HCT116 (cell line): ENCODE measurements around the gene CTTNBP2. TPM values are rescaled to one million over a fixed set of nuclear protein-coding genes. Genes with fewer than 3 reads are reported as not detected.

Experiments used
- ATAC-seq: fragments of 200-7000 bp; cut with Tn5 transposase; 2 replicates; pipeline ENCODE4 v1.9.1; 2020; ENCODE audit warnings: mild to moderate bottlenecking, moderate library complexity
- BruUV-seq: library from RNA; stranded (reverse); fragments of 400-500 nt; replicated peaks from 2 replicates; lab custom pipeline; 2021; lab: Mats Ljungman, UMichigan
- CTCF ChIA-PET: fragments of 300-600 bp; sonication (Branson Sonifier 250); formaldehyde crosslinking; loops from one replicate; lab custom pipeline; 2021; ENCODE audit warnings: antibody characterized with exemption; lab: Charles Lee
- POLR2A ChIA-PET: fragments of 300-600, 350-600 bp; sonication (Branson Sonifier 250); formaldehyde crosslinking; loops from one replicate; lab custom pipeline; 2021; ENCODE audit warnings: antibody characterized with exemption; lab: Charles Lee
- RAD21 ChIA-PET, 2 experiments: fragments of 300-600 bp; sonication (Branson Sonifier 250); formaldehyde crosslinking; loops; one replicate each; lab custom pipeline; 2023; ENCODE audit warnings: low total read pairs in 2 of 2; ENCODE audit not compliant: uncharacterized antibody in 2 of 2, unreplicated experiment in 2 of 2, low non-redundant PET in 1 of 2; lab: Charles Lee
- DNase-seq: peaks from one replicate; pipeline ENCODE4 v3.0.0-alpha.2; 2010; ENCODE audit warnings: low read depth, low spot score
- H2AFZ ChIP-seq: fragments of 200-600 bp; shearing (Covaris generic), sonication (generic); 2 replicates; pipeline ENCODE4 v1.6.1; 2017; ENCODE audit warnings: low read depth, mixed run types, mixed read lengths, antibody characterized with exemption, low read length; ENCODE audit not compliant: poor library complexity, severe bottlenecking
- H3K27ac ChIP-seq: 2 replicates; pipeline ENCODE4 v1.5.1; 2012; ENCODE audit warnings: low read depth, low read length
- H3K27me3 ChIP-seq: fragments of 200-600 bp; sonication (generic); 2 replicates; pipeline ENCODE4 v1.6.1; 2016; ENCODE audit warnings: mixed run types, low read length, mixed read lengths; ENCODE audit not compliant: insufficient read depth
- H3K36me3 ChIP-seq, 2 experiments: fragments of 200-500 bp in 1 of 2; fragments of 200-600 bp in 1 of 2; sonication (Bioruptor generic) in 1 of 2; sonication (generic) in 1 of 2; 2 replicates each; pipeline versions ENCODE4 v1.5.1 to v1.6.1; 2014 to 2016; ENCODE audit warnings: low read length in 2 of 2, inconsistent platforms in 1 of 2, mixed read lengths in 1 of 2, mixed run types in 1 of 2; ENCODE audit not compliant: insufficient read depth in 2 of 2, control insufficient read depth in 1 of 2
- H3K4me1 ChIP-seq, 2 experiments: fragments of 200-600 bp in 1 of 2; sonication (generic) in 1 of 2; 2 replicates each; pipeline versions ENCODE4 v1.5.1 to v1.6.1; 2012 to 2017; ENCODE audit warnings: low read length in 2 of 2, inconsistent platforms in 1 of 2, mild to moderate bottlenecking in 1 of 2, mixed read lengths in 1 of 2, mixed run types in 1 of 2, moderate library complexity in 1 of 2; ENCODE audit not compliant: insufficient read depth in 2 of 2, control insufficient read depth in 1 of 2
- H3K4me2 ChIP-seq: fragments of 200-600 bp; sonication (generic); 2 replicates; pipeline ENCODE4 v1.6.1; 2017; ENCODE audit warnings: mixed run types, low read length, mixed read lengths
- H3K4me3 ChIP-seq, 2 experiments: fragments of 200-600 bp in 1 of 2; sonication (generic) in 1 of 2; replicated peaks in 1 of 2; 2 replicates each; pipeline ENCODE4 v1.5.1; 2011 to 2016; ENCODE audit warnings: low read length in 2 of 2, control low read depth in 1 of 2, low read depth in 1 of 2, mild to moderate bottlenecking in 1 of 2, mixed read lengths in 1 of 2, mixed run types in 1 of 2
- H3K79me2 ChIP-seq: fragments of 200-600 bp; sonication (generic); 2 replicates; pipeline ENCODE4 v1.6.1; 2017; ENCODE audit warnings: mild to moderate bottlenecking, mixed run types, low read length, moderate library complexity, mixed read lengths; ENCODE audit not compliant: insufficient read depth
- H3K9ac ChIP-seq: fragments of 200-600 bp; sonication (generic); 2 replicates; pipeline ENCODE4 v1.6.1; 2016; ENCODE audit warnings: low read length, mixed read lengths
- H3K9me2 ChIP-seq: fragments of 200-600 bp; sonication (generic), shearing (Covaris generic); 2 replicates; pipeline ENCODE4 v1.6.1; 2017; ENCODE audit warnings: mixed run types, mild to moderate bottlenecking, moderate library complexity; ENCODE audit not compliant: insufficient read depth
- H3K9me3 ChIP-seq, 2 experiments: fragments of 200-500 bp in 1 of 2; fragments of 200-600 bp in 1 of 2; sonication (Bioruptor generic) in 1 of 2; sonication (generic) in 1 of 2; 2 replicates each; pipeline ENCODE4 v1.6.1; 2014 to 2017; ENCODE audit warnings: low read length in 2 of 2, mixed read lengths in 2 of 2, inconsistent platforms in 1 of 2, low read depth in 1 of 2, mild to moderate bottlenecking in 1 of 2, mixed run types in 1 of 2, moderate library complexity in 1 of 2; ENCODE audit not compliant: control insufficient read depth in 1 of 2, insufficient read depth in 1 of 2
- H4K20me1 ChIP-seq: fragments of 200-600 bp; sonication (generic), shearing (Covaris generic); 2 replicates; pipeline ENCODE4 v1.6.1; 2017; ENCODE audit warnings: mixed run types, mild to moderate bottlenecking, moderate library complexity; ENCODE audit not compliant: insufficient read depth
- CBX3 ChIP-seq: IDR thresholded peaks from 2 replicates; pipeline ENCODE4 v1.6.1; 2012; ENCODE audit warnings: low read depth
- CEBPB ChIP-seq: IDR thresholded peaks from 2 replicates; pipeline ENCODE4 v1.6.1; 2012; ENCODE audit warnings: low read depth
- EGR1 ChIP-seq: IDR thresholded peaks from 2 replicates; pipeline ENCODE4 v1.6.1; 2012; ENCODE audit warnings: low read depth
- ELF1 ChIP-seq: IDR thresholded peaks from 2 replicates; pipeline ENCODE4 v1.6.1; 2012; ENCODE audit warnings: low read depth, borderline replicate concordance
- EZH2 ChIP-seq: fragments of 200-600 bp; sonication (generic); IDR thresholded peaks from 2 replicates; pipeline ENCODE4 v1.6.1; 2017; ENCODE audit warnings: antibody characterized with exemption, mixed run types
- EZH2phosphoT487 ChIP-seq: fragments of 200-600 bp; IDR thresholded peaks from 2 replicates; pipeline ENCODE4 v1.6.1; 2018; ENCODE audit warnings: antibody characterized with exemption, borderline replicate concordance
- FOSL1 ChIP-seq: IDR thresholded peaks from 2 replicates; pipeline ENCODE4 v1.6.1; 2012; ENCODE audit warnings: low read depth
- JUND ChIP-seq: IDR thresholded peaks from 2 replicates; pipeline ENCODE4 v1.6.1; 2012
- POLR2A ChIP-seq: IDR thresholded peaks from 2 replicates; pipeline ENCODE4 v1.7.0; 2011; ENCODE audit warnings: borderline replicate concordance; ENCODE audit not compliant: insufficient read depth, insufficient read length; ENCODE audit errors: extremely low read depth
- POLR2AphosphoS5 ChIP-seq: IDR thresholded peaks from 2 replicates; pipeline ENCODE4 v1.6.1; 2011; ENCODE audit warnings: mild to moderate bottlenecking, low read depth, low read length, moderate library complexity
- SRF ChIP-seq: IDR thresholded peaks from 2 replicates; pipeline ENCODE4 v1.6.1; 2012; ENCODE audit warnings: low read depth
- TCF7L2 ChIP-seq: IDR thresholded peaks from 2 replicates; pipeline ENCODE4 v1.7.0; 2011; ENCODE audit warnings: borderline replicate concordance, inconsistent platforms; ENCODE audit not compliant: insufficient read depth, insufficient read length; ENCODE audit errors: extremely low read depth
- YY1 ChIP-seq: IDR thresholded peaks from 2 replicates; pipeline ENCODE4 v1.6.1; 2011; ENCODE audit warnings: low read length, low read depth, moderate library complexity, mild to moderate bottlenecking; ENCODE audit not compliant: insufficient replicate concordance; ENCODE audit errors: extremely low read depth
- ZFX ChIP-seq: fragments of 450-650 bp; IDR thresholded peaks from 2 replicates; pipeline ENCODE4 v1.6.1; 2017
- ZNF274 ChIP-seq: fragments of 200-500 bp; sonication (Bioruptor generic); IDR thresholded peaks from 2 replicates; pipeline ENCODE4 v1.6.1; 2014; ENCODE audit warnings: mild to moderate bottlenecking, low read depth, low read length, inconsistent platforms
- intact Hi-C: fragments of 100-400 bp; cut with micrococcal nuclease; formaldehyde crosslinking; loops from 2 replicates; pipeline ENCODE4 v1.10.0; 2022
- total RNA-seq: library from RNA; stranded (reverse); gene quantifications from one replicate; pipeline ENCODE4 v1.2.1, GENCODE V29; 2021; ENCODE audit not compliant: unreplicated experiment
- TF ChIP-seq, protein P1 (sequence below): IDR thresholded peaks from 2 replicates; pipeline ENCODE4 v1.6.1; 2012; ENCODE audit warnings: low read depth

The CTTNBP2 gene
- total RNA-seq, 1 experiment from 2014 or later: 5.4 TPM

DNA sequence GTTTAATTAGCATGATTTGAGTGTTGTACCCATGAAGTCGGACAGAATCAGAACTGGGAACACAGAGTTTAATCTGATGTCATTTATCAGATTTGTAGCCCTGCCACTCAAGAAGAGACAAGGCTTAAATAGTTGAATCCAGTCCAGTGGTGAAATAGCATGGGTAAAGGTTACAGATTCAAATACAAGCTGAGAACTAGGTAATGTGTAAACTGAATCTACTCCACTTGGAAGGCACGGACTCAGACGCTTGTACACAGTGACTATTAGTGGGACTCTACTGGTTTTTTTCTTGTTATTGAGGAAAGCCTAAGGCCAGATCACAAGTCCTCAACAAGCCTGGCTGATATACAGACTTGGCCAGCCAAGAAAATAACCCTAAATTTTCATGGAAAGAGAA lies 142.9 kb downstream of the CTTNBP2 start:
- DNase-seq: no peak
- Histone ChIP-seq H3K36me3 (no peaks in the 10 kb centered on the region), H3K79me2 (no peaks in the 10 kb centered on the region), H3K27me3 (no peaks in the 10 kb centered on the region), H3K4me3 (no peak overlapping the region), H2AFZ (no peak overlapping the region), H3K4me2 (no peak overlapping the region), H3K27ac (no peak overlapping the region), H3K9me2 (no peaks in the 10 kb centered on the region), H3K4me1 (no peaks in the 10 kb centered on the region), H4K20me1 (no peaks in the 10 kb centered on the region), H3K9ac (no peak overlapping the region), H3K9me3 (no peaks in the 10 kb centered on the region)
- intact Hi-C loops: no loop called here
- BruUV-seq: no TSS peak
- no peak for TF ChIP-seq FOSL1
- TF ChIP-seq EZH2: no peak
- TF ChIP-seq TCF7L2: no peak
- no peak for TF ChIP-seq EZH2phosphoT487
- no peak for TF ChIP-seq EGR1
- no peak for TF ChIP-seq YY1
- TF ChIP-seq CEBPB: no peak
- no peak for TF ChIP-seq ZFX
- TF ChIP-seq CBX3: no peak
- CTCF ChIA-PET: no interaction called here
- RAD21 ChIA-PET: no interaction called here
- POLR2A ChIA-PET: no interaction called here
- ATAC-seq: no peak

DNA sequence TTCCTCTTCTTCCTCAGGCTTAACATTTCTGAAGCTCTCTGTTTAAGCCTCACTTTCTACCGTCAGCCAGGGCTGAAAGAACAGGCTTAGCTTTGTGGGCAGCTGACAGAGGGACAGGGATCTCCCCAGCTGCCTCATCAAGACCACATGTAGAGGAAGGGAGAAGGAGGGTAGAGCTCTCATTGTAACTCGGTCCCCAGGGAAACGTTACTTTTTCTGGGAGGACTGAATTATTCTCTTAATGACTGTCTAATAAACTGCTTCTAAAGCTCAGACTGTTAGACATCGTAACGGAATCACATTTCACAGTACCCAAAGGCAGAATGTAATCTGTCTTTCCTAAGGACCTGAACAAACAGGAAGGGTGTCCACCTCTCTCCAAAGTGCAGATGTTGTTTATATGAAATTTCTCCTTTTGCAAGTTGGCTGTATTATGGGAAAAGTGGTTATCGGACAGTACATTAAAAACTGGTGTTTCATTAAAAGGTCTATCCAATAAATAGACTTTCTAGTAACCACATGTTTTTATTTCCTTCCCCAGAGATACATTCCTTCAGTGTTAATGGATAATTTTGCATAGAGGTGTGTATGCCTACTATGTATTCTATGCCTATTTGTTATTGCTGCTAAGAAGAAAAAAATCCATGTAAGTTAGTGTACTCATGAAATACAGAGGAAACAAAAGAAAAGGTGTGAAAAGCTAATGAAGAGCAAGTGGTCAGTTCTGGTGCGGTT lies 144.2 kb downstream of the CTTNBP2 start:
- no peaks in the 10 kb centered on the region for H3K36me3 ChIP-seq
- no peak overlapping the region for H3K27ac ChIP-seq
- H4K20me1 ChIP-seq: no peaks in the 10 kb centered on the region
- no peak overlapping the region for H3K9ac ChIP-seq
- no peak overlapping the region for H2AFZ ChIP-seq
- ChIA-PET RAD21 (no interaction called here), CTCF (interaction anchor here (0.8 to 0.9 kb wide), 2 partner anchors 13 to 328 kb away, joined by 3 to 4 read pairs; no protein-coding TSS in a partner anchor), POLR2A (no interaction called here)
- H3K79me2 ChIP-seq: no peaks in the 10 kb centered on the region
- no peaks in the 10 kb centered on the region for H3K27me3 ChIP-seq
- no peaks in the 10 kb centered on the region for H3K4me1 ChIP-seq
- DNase-seq: no peak
- no peaks in the 10 kb centered on the region for H3K9me2 ChIP-seq
- ATAC-seq: no peak
- no peak overlapping the region for H3K4me2 ChIP-seq
- BruUV-seq: no TSS peak
- no peak overlapping the region for H3K4me3 ChIP-seq
- no peak for TF ChIP-seq POLR2AphosphoS5
- TF ChIP-seq SRF: no peak
- no peak for TF ChIP-seq CBX3
- no peak for TF ChIP-seq POLR2A
- no peak for TF ChIP-seq ELF1
- TF ChIP-seq, protein P1, sequence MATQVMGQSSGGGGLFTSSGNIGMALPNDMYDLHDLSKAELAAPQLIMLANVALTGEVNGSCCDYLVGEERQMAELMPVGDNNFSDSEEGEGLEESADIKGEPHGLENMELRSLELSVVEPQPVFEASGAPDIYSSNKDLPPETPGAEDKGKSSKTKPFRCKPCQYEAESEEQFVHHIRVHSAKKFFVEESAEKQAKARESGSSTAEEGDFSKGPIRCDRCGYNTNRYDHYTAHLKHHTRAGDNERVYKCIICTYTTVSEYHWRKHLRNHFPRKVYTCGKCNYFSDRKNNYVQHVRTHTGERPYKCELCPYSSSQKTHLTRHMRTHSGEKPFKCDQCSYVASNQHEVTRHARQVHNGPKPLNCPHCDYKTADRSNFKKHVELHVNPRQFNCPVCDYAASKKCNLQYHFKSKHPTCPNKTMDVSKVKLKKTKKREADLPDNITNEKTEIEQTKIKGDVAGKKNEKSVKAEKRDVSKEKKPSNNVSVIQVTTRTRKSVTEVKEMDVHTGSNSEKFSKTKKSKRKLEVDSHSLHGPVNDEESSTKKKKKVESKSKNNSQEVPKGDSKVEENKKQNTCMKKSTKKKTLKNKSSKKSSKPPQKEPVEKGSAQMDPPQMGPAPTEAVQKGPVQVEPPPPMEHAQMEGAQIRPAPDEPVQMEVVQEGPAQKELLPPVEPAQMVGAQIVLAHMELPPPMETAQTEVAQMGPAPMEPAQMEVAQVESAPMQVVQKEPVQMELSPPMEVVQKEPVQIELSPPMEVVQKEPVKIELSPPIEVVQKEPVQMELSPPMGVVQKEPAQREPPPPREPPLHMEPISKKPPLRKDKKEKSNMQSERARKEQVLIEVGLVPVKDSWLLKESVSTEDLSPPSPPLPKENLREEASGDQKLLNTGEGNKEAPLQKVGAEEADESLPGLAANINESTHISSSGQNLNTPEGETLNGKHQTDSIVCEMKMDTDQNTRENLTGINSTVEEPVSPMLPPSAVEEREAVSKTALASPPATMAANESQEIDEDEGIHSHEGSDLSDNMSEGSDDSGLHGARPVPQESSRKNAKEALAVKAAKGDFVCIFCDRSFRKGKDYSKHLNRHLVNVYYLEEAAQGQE: no peak
- TF ChIP-seq ZNF274: no peak
- TF ChIP-seq JUND: no peak
- intact Hi-C loops: no loop called here
- H3K9me3 ChIP-seq: no peaks in the 10 kb centered on the region
